ENCODE measurements around the gene TSHZ2.

DNA sequence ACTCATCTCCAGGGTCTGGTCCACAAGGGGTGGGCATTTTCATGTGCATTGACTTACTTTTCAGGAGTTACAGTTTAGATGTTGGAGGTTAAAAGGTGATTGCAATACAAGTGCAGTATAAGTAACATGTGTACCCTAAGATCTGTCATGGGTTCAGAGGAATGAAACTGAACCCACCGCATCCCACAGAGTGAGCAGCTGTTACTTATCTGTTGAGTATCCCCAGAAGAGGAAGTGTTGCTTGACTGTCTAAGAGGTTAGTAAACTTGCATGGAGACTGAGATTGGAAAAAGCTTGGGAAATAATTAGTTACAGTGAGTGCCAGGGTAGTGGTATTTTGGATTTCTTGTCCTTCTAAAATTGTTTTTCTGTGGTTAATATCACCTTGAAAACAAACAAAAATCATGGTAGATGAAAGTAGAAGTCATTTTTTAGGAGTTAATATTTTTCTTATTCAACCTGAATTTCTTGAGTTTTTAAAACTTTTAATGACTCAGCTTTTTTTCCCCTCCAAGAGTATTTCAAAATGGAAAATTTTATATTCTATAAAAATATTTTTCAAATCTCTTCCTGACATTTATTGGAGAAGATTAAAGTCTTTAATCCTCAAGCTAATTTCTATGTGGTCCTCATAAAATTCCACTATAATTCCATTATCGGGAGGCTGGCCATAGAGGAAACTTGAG lies 315.3 kb downstream of the TSHZ2 start:
- TF ChIP-seq, protein P1, sequence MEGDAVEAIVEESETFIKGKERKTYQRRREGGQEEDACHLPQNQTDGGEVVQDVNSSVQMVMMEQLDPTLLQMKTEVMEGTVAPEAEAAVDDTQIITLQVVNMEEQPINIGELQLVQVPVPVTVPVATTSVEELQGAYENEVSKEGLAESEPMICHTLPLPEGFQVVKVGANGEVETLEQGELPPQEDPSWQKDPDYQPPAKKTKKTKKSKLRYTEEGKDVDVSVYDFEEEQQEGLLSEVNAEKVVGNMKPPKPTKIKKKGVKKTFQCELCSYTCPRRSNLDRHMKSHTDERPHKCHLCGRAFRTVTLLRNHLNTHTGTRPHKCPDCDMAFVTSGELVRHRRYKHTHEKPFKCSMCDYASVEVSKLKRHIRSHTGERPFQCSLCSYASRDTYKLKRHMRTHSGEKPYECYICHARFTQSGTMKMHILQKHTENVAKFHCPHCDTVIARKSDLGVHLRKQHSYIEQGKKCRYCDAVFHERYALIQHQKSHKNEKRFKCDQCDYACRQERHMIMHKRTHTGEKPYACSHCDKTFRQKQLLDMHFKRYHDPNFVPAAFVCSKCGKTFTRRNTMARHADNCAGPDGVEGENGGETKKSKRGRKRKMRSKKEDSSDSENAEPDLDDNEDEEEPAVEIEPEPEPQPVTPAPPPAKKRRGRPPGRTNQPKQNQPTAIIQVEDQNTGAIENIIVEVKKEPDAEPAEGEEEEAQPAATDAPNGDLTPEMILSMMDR (IDR thresholded peaks at IDR 0.05 in 4 of 5, conservative IDR thresholded peaks at IDR 0.05 in 1 of 5): no peak
- TF ChIP-seq POLR2A (IDR thresholded peaks at IDR 0.05): no peak
